Ovary (tissue), 9 donors: ENCODE measurements around the gene PROX1. TPM values are rescaled to one million over a fixed set of nuclear protein-coding genes. Genes with fewer than 3 reads are reported as not detected.

Experiments
- DNase-seq, 5 donors: peaks; one replicate each; pipeline ENCODE4 v3.0.0-alpha.2; 2019 to 2020
- H3K27ac ChIP-seq, 2 donors: fragments of 200-600 bp; one replicate each; pipeline versions ENCODE4 v1.5.1 to v1.8.0; 2019 to 2022
- H3K27me3 ChIP-seq: fragments of 200-600 bp; one replicate; pipeline ENCODE4 v1.8.0; 2022
- H3K36me3 ChIP-seq: fragments of 200-600 bp; sonication (generic); one replicate; pipeline ENCODE4 v1.5.1; 2019
- H3K4me1 ChIP-seq: one replicate; pipeline ENCODE4 v1.8.1; 2013; ENCODE audit warnings: mild to moderate bottlenecking, moderate library complexity; ENCODE audit not compliant: insufficient read depth
- H3K4me3 ChIP-seq: fragments of 200-600 bp; sonication (generic); one replicate; pipeline ENCODE4 v1.5.1; 2017
- H3K9me3 ChIP-seq, 2 donors: fragments of 200-600 bp in 1 of 2; sonication (generic) in 1 of 2; one replicate each; pipeline versions ENCODE4 v1.5.1 to v1.8.1; 2013 to 2019; ENCODE audit warnings: mild to moderate bottlenecking in 1 of 2, moderate library complexity in 1 of 2
- CTCF ChIP-seq, 3 donors: fragments of 450-650 bp in 2 of 3; fragments of 200-600 bp in 1 of 3; IDR thresholded peaks; one replicate each; pipeline versions ENCODE4 v1.5.1 to v1.8.0; 2016 to 2022; ENCODE audit warnings: antibody characterized with exemption in 3 of 3, mild to moderate bottlenecking in 1 of 3
- EP300 ChIP-seq: sonication (generic); formaldehyde crosslinking; IDR thresholded peaks from one replicate; pipeline ENCODE4 v1.6.1; 2017; ENCODE audit warnings: antibody characterized with exemption
- POLR2A ChIP-seq: fragments of 450-650 bp; IDR thresholded peaks from one replicate; pipeline ENCODE4 v1.6.1; 2017; ENCODE audit warnings: antibody characterized with exemption, mild to moderate bottlenecking, moderate library complexity
- WGBS, 3 donors: extraction: QIAGEN DNeasy Blood & Tissue Kit in 1 of 3; methylation state at CpG; one replicate each; pipeline versions ENCODE4 v1.1.5 to v1.1.7; 2013 to 2017; 5-methylcytosine and 5-hydroxymethylcytosine counted together
- intact Hi-C, 4 donors: fragments of 100-400 bp; cut with DNase I; formaldehyde crosslinking; loops; one replicate each; pipeline versions ENCODE4 v1.11.0 to v1.15.1; 2022 to 2023
- polyA plus RNA-seq, 2 donors: library from polyadenylated mRNA; stranded (reverse); fragments of 200-250 nt in 1 of 2; fragments of 350-450 nt in 1 of 2; fragmentation: Illumina TruSeq in 1 of 2; extraction: RNeasy Lipid Tissue Mini Kit (QIAGEN cat#74804) in 1 of 2; gene quantifications; one replicate each; pipeline ENCODE4 v1.2.3, GENCODE V29; 2013 to 2014
- total RNA-seq, 7 donors: library from RNA; depleted of rRNA in 2 of 7; stranded (reverse); fragments of >200 nt in 2 of 7; fragmentation: NEBNext Ultra II Directional in 3 of 7; extraction: Animal tissue kit (Norgen Biotek cat#: 25700) in 3 of 7; gene quantifications; one replicate each; pipeline versions ENCODE4 v1.1.0 to v1.2.4, GENCODE V29; 2016 to 2023
- donor health status: DM: no; HTN: no; CAD: no; lungs with moderate emphysema.
- donor health status: DM: no; HTN: no; CAD: no.
- donor health status: Bipolar disorder and iron deficiency.
- donor health status: DM: yes; HTN: yes; CAD: no.
- donor health status: DM: no; HTN: no; CAD: no.
- donor health status: DM: yes; HTN: yes; CAD: no.

The PROX1 gene
- total and polyA plus RNA-seq, 9 donors: 3.6 to 23.6 (median 13.2) TPM

DNA sequence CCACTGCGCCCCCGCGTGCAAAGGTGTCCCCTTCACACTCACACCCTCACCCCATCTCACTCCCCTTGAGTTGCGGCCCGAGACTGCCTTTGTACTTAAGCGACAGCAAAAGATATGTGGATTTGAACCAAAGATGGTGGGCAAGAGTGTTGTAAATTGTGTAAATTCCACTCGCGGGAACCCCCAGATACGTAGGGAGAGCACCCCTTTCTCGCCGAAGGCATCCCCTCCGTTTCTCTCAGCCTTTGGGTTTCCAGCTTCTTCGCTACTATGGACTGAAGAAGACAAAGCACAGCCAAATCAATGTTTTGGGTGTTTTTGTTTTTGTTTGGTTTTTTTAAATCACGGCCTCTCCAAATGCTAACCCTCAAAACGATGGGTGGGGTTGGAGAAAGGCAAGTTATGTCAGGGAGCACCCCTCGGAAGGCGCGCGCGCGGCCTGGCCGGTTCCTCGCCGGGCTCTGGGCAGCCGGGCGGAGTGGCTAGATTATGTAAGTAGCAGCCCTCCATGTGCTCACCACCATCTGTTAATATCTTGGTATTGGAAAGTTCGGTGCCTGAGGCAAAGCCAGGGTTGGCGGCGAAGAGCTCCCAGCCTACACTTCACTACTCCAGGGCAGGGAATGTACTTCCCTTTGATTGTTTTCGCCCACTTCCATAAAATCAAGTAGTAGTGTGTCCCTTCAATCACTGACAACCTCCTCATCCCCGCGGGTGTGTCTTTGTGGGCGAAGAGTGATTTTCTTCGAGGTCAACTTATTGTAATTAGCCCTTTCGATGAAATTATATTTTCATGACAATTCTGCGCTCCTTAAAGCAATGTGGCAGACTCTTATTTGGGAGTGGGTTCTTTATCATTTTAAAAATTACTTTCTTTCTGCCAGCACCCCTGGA, 4.0 kb upstream of the PROX1 start:
- intact Hi-C loops: no loop called here
- Histone ChIP-seq H3K27ac (no peak overlapping the region), H3K4me1 (peaks cover 13% of the 10 kb centered on the region), H3K27me3 (no peaks in the 10 kb centered on the region), H3K36me3 (no peaks in the 10 kb centered on the region), H3K4me3 (no peak overlapping the region), H3K9me3 (no peaks in the 10 kb centered on the region)
- no peak for DNase-seq
- WGBS, 3 donors: 35 to 57% (median 51%) methylated on average over 36 of the region's 36 CpGs
- no peak for TF ChIP-seq CTCF (IDR thresholded peaks at IDR 0.05)
- no peak for TF ChIP-seq EP300
- no peak for TF ChIP-seq POLR2A

DNA sequence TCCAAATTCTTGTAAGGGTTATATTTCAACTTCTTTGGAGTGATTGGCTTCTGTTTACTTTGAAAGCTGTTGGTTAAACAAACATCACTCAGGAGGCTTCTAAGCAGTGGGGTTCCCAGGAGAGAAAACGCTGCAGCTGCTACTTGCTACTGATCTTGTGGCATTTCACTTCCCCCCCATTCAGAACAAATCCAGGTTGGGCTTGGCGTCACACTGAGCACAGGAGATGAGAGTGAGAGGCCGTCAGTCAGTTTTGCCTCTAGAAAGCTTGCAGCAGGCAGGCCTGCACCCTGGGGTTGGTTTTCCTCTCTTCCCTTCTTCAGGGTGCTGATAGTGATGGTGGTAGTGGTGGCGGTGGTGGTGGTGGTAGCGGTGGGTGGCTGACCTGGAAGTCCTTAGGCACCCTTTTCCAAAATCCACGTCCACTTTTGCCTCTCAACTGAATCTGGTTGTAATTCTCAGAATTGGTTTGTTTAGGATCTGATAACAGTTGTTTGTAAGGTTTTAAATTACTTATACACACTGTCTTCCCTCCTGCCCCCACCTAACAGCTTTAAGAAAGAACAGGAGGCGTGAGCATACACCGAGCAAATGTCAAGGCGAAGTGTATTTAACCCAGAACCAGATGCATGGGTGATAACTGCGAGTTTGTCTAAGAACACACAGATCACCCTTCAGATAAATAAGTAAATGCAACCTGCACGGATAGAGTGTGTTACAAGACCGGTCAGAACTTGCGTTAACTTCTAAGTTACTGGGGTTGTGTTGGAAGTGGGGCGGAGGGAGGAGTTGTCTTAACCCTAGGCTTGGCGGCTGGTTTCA, 3.2 kb upstream of the PROX1 start:
- Histone ChIP-seq H3K4me1 (peaks cover 13% of the 10 kb centered on the region), H3K4me3 (no peak overlapping the region), H3K9me3 (no peaks in the 10 kb centered on the region), H3K27ac (no peak overlapping the region), H3K27me3 (no peaks in the 10 kb centered on the region), H3K36me3 (no peaks in the 10 kb centered on the region)
- 52 to 71% (median 66%) methylated on average over 15 of the region's 15 CpGs for whole genome bisulfite sequencing, 3 donors
- intact Hi-C loops: no loop called here
- TF ChIP-seq EP300 (no peak), CTCF (IDR thresholded peaks at IDR 0.05) (no peak), POLR2A (no peak)
- no peak for DNase-seq

DNA sequence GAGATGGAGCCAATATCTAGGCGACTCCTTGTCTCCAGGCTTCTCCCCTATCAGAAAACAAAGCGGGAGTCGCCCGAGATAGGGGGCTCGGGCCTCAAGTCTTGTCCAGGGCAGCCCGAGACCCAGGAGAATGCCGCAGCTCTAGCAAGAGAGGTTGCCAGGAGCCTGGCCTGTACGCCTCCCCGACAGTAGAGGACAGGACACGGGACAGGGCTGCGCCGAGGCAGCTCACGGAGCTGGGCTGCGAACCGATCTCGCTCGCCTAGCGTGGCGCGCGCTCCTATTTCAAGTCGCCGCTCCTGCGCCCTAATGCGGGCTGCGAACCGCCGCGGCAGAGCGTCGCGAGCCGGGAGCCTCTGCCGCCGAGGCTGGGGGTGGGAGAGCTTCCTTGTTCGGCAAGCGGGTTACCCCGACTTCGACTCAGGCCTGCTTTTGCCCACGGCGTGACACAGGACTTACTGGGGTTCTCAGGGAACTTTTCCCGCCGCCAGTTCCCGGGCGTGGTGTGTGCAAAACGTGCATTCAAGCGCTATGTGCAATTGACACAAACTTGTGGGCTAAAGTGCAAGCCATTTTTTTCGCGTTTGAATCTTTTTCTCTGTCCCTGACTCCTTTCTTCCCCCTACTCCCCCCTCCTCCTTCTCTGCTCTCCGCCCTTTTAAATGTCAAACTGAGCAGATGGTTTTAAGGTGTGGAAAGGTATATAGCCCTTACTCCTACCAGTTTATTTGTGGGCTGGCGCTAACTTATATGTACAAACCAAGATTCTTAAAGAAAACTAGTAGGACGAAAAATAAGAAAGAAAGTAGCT, 2.4 kb upstream of the PROX1 start:
- 4 to 13% (median 9%) methylated on average over 47 to 52 of the region's 52 CpGs for WGBS, 3 donors

More for the DNA sequence above, 2.4 kb upstream of the PROX1 start:
- TF ChIP-seq CTCF (IDR thresholded peaks at IDR 0.05): no peak
- TF ChIP-seq POLR2A: no peak
- TF ChIP-seq EP300: no peak
- Histone ChIP-seq H3K27me3 (no peaks in the 10 kb centered on the region), H3K9me3 (no peaks in the 10 kb centered on the region), H3K4me1 (peaks cover 16% of the 10 kb centered on the region), H3K36me3 (no peaks in the 10 kb centered on the region), H3K4me3 (no peak overlapping the region), H3K27ac (no peak overlapping the region)
- intact Hi-C loops: no loop called here
- DNase-seq: no peak
